GM23338 (cell line): ENCODE data around the gene ZNF784. TPM values are rescaled to one million over a fixed set of nuclear protein-coding genes. Genes with fewer than 3 reads are reported as not detected.

Source experiments
- ATAC-seq: fragments of 200-7000 bp; cut with Tn5 transposase; 3 replicates; pipeline ENCODE4 v1.9.1; 2020
- DNase-seq: peaks from one replicate; pipeline ENCODE4 v3.0.0-alpha.2; 2015; ENCODE audit warnings: low spot score
- H2AFZ ChIP-seq: fragments of 200-600 bp; sonication (generic); 2 replicates; pipeline ENCODE4 v1.8.0; 2016; ENCODE audit warnings: antibody characterized with exemption, mild to moderate bottlenecking, moderate library complexity
- H3F3A ChIP-seq: fragments of 200-600 bp; sonication (generic); replicated peaks from 2 replicates; pipeline ENCODE4 v1.8.0; 2017; ENCODE audit warnings: antibody characterized with exemption, mixed run types, low read depth
- H3K27ac ChIP-seq: fragments of 200-600 bp; sonication (generic); 2 replicates; pipeline ENCODE4 v1.6.1; 2016; ENCODE audit warnings: low read depth
- H3K27me3 ChIP-seq: fragments of 200-600 bp; sonication (generic); 2 replicates; pipeline ENCODE4 v1.8.0; 2016; ENCODE audit warnings: mild to moderate bottlenecking, mixed run types, moderate library complexity; ENCODE audit not compliant: insufficient read depth
- H3K36me3 ChIP-seq: fragments of 200-600 bp; sonication (generic); 2 replicates; pipeline ENCODE4 v1.8.0; 2016; ENCODE audit warnings: mild to moderate bottlenecking; ENCODE audit not compliant: insufficient read depth
- H3K4me1 ChIP-seq: fragments of 200-600 bp; sonication (generic); 2 replicates; pipeline ENCODE4 v1.8.0; 2016; ENCODE audit warnings: mild to moderate bottlenecking, moderate library complexity; ENCODE audit not compliant: insufficient read depth
- H3K4me2 ChIP-seq: fragments of 200-600 bp; sonication (generic); 2 replicates; pipeline ENCODE4 v1.7.1; 2017; ENCODE audit warnings: mixed run types
- H3K4me3 ChIP-seq: fragments of 200-600 bp; sonication (generic); 2 replicates; pipeline ENCODE4 v1.6.1; 2016; ENCODE audit warnings: mixed run types
- H3K79me2 ChIP-seq: fragments of 200-600 bp; sonication (generic); replicated peaks from 2 replicates; pipeline ENCODE4 v1.8.0; 2017; ENCODE audit warnings: mild to moderate bottlenecking; ENCODE audit not compliant: insufficient read depth
- H3K9me2 ChIP-seq: fragments of 200-600 bp; sonication (generic); 2 replicates; pipeline ENCODE4 v1.8.0; 2017; ENCODE audit not compliant: insufficient read depth
- H4K20me1 ChIP-seq: fragments of 200-600 bp; sonication (generic); replicated peaks from 2 replicates; pipeline ENCODE4 v1.8.0; 2017; ENCODE audit warnings: mild to moderate bottlenecking; ENCODE audit not compliant: insufficient read depth
- H3K27ac Mint-ChIP-seq: 2 replicates; pipeline ENCODE4 v1.8.0; 2020; ENCODE audit warnings: inconsistent platforms, mild to moderate bottlenecking, moderate library complexity, mixed read lengths
- H3K27me3 Mint-ChIP-seq: 3 replicates; pipeline ENCODE4 v1.8.0; 2022; ENCODE audit warnings: low read depth, mild to moderate bottlenecking, moderate library complexity, mixed read lengths, inconsistent platforms; ENCODE audit not compliant: insufficient read depth, poor library complexity
- H3K36me3 Mint-ChIP-seq: 3 replicates; pipeline ENCODE4 v1.8.0; 2021; ENCODE audit warnings: low read depth, mild to moderate bottlenecking, inconsistent platforms, moderate library complexity, mixed read lengths
- H3K4me1 Mint-ChIP-seq: 3 replicates; pipeline ENCODE4 v1.8.0; 2020; ENCODE audit warnings: mild to moderate bottlenecking, inconsistent platforms, mixed read lengths
- H3K4me3 Mint-ChIP-seq: 3 replicates; pipeline ENCODE4 v1.8.0; 2021; ENCODE audit warnings: moderate library complexity, mild to moderate bottlenecking, inconsistent platforms, mixed read lengths
- H3K9me3 Mint-ChIP-seq: 3 replicates; pipeline ENCODE4 v1.8.0; 2020; ENCODE audit warnings: moderate library complexity, mild to moderate bottlenecking, inconsistent platforms, mixed read lengths
- CTCF ChIP-seq, 2 experiments: fragments of 200-600 bp in 1 of 2; sonication (generic) in 1 of 2; conservative IDR thresholded peaks; 2 replicates each; pipeline versions ENCODE4 v1.5.1 to v1.6.1; 2016 to 2017; ENCODE audit warnings: antibody characterized with exemption in 2 of 2, low read depth in 2 of 2, mild to moderate bottlenecking in 2 of 2, moderate library complexity in 1 of 2
- ETS1 ChIP-seq: IDR thresholded peaks from 2 replicates; pipeline ENCODE4 v1.6.1; 2016; ENCODE audit warnings: antibody characterized with exemption
- EZH2 ChIP-seq: fragments of 200-600 bp; sonication (generic); IDR thresholded peaks from one replicate; pipeline ENCODE4 v1.8.0; 2017; ENCODE audit warnings: antibody characterized with exemption, mild to moderate bottlenecking, low read depth; ENCODE audit not compliant: unreplicated experiment
- EZH2phosphoT487 ChIP-seq: fragments of 200-600 bp; sonication (generic); IDR thresholded peaks from one replicate; pipeline ENCODE4 v1.8.1; 2018; ENCODE audit warnings: antibody characterized with exemption; ENCODE audit not compliant: unreplicated experiment
- POLR2AphosphoS5 ChIP-seq: IDR thresholded peaks from 2 replicates; pipeline ENCODE4 v1.6.1; 2016; ENCODE audit warnings: antibody characterized with exemption, low read depth
- REST ChIP-seq: IDR thresholded peaks from one replicate; pipeline ENCODE4 v1.6.1; 2018; ENCODE audit warnings: antibody characterized with exemption; ENCODE audit not compliant: unreplicated experiment
- ZNF114 ChIP-seq: fragments of 250-450 bp; sonication (Bioruptor Pico); IDR thresholded peaks from 2 replicates; pipeline ENCODE4 v1.5.0; 2020; ENCODE audit warnings: mild to moderate bottlenecking, moderate library complexity
- ZNF331 ChIP-seq: fragments of 250-450 bp; sonication (Bioruptor Pico); IDR thresholded peaks from 2 replicates; pipeline ENCODE4 v1.5.0; 2020; ENCODE audit warnings: low read depth, mild to moderate bottlenecking, moderate library complexity
- ZNF462 ChIP-seq: fragments of 250-450 bp; sonication (Bioruptor Pico); IDR thresholded peaks from 2 replicates; pipeline ENCODE4 v1.5.0; 2020; ENCODE audit warnings: mild to moderate bottlenecking, moderate library complexity
- polyA plus RNA-seq: library from polyadenylated mRNA; unstranded; fragments of >200 nt; fragmentation: Nextera tagmentation; extraction: Ambion mirVana; gene quantifications from 2 replicates; pipeline ENCODE4 v1.2.1, GENCODE V29; 2016
- total RNA-seq: library from RNA; depleted of rRNA; stranded (reverse); fragments of >200 nt; shearing (Covaris generic); gene quantifications from 2 replicates; pipeline ENCODE4 v1.2.3, GENCODE V29; 2014

Gene ZNF784
- total and polyA plus RNA-seq, 2 experiments from 2014 or later: 1.5 to 6.7 TPM

GRCh38 chr19:55591555-55591954 lies 32.8 kb downstream of the ZNF784 start (continued):
- TF ChIP-seq CTCF (conservative IDR thresholded peaks at IDR 0.05; ENCODE audit: low read depth in 2 of 2) (no peak), ZNF462 (CRISPR knock-in tag) (no peak), EZH2 (no peak), EZH2phosphoT487 (no peak), ZNF114 (CRISPR knock-in tag) (no peak), POLR2AphosphoS5 (no peak), ZNF331 (no peak)

GRCh38 chr19:55590617-55591016 lies 33.7 kb downstream of the ZNF784 start:
- peaks cover 22% of the 10 kb centered on the region for H3K27me3 Mint-ChIP-seq
- ATAC-seq: peak; percentile 5; the same call in 2 of the 3 replicates
- Histone ChIP-seq H3K27me3 (peaks cover 40% of the 10 kb centered on the region), H3K36me3 (no peaks in the 10 kb centered on the region), H3F3A (peaks cover 30% of the 10 kb centered on the region), H3K4me2 (no peak overlapping the region), H2AFZ (no peak overlapping the region), H3K9me2 (no peaks in the 10 kb centered on the region), H4K20me1 (no peaks in the 10 kb centered on the region), H3K27ac (no peak overlapping the region), H3K4me1 (peaks cover 19% of the 10 kb centered on the region), H3K4me3 (no peak overlapping the region), H3K79me2 (no peaks in the 10 kb centered on the region)
- H3K27ac Mint-ChIP-seq: no peak overlapping the region
- peak; percentile 84 for DNase-seq
- H3K36me3 Mint-ChIP-seq: peaks cover 22% of the 10 kb centered on the region
- H3K9me3 Mint-ChIP-seq: no peaks in the 10 kb centered on the region; the same call in 1 of the 3 replicates
- H3K4me1 Mint-ChIP-seq: peaks cover 35% of the 10 kb centered on the region
- TF ChIP-seq EZH2 (no peak), EZH2phosphoT487 (no peak), REST (no peak), POLR2AphosphoS5 (no peak), ETS1 (no peak)
- H3K4me3 Mint-ChIP-seq: no peak overlapping the region
